HG03469 (cell line): ENCODE results near the gene TTC29.

Source experiments
- ATAC-seq: cut with Tn5 transposase; IDR thresholded peaks from one replicate; pipeline ENCODE4 v1.9.1; 2021; ENCODE audit warnings: mild to moderate bottlenecking, moderate library complexity, moderate number of reproducible peaks; ENCODE audit not compliant: unreplicated experiment

The TTC29 gene, protein sequence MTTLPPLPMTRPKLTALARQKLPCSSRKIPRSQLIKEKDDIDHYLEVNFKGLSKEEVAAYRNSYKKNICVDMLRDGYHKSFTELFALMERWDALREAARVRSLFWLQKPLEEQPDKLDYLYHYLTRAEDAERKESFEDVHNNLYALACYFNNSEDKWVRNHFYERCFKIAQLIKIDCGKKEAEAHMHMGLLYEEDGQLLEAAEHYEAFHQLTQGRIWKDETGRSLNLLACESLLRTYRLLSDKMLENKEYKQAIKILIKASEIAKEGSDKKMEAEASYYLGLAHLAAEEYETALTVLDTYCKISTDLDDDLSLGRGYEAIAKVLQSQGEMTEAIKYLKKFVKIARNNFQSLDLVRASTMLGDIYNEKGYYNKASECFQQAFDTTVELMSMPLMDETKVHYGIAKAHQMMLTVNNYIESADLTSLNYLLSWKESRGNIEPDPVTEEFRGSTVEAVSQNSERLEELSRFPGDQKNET

GRCh38 chr4:146945556-146946374 is at the start of gene TTC29:
Gene TTC29 (minus strand): TSS chr4:146945864. CDS start chr4:146939895, 5,969 bp downstream.
- ATAC-seq = peak; percentile 99

GRCh38 chr4:146981651-146982050 is 36.0 kb upstream of the TTC29 start:
- ATAC-seq = no peak

GRCh38 chr4:146978641-146979040 is 33.0 kb upstream of the TTC29 start:
- no peak for ATAC-seq

DNA sequence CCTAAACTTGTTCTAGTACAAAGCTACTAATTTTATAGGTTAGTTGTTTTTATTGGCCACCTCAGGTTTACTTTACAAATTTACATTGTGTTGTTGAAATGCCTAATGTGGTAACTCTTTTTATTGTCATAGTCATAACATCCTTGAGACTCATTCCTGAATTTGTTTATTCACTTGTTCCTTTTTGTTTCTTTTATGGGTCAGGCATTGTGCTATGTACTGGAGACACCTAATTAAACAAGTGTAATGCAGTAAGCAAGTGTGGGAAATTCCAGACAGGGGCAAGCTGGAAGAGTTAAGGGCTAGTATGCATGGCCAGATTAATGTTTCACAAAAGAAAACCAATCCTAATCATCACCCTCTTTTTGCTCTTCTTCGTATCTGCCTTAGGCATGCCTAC is 30.5 kb upstream of the TTC29 start:
- ATAC-seq = no peak

DNA sequence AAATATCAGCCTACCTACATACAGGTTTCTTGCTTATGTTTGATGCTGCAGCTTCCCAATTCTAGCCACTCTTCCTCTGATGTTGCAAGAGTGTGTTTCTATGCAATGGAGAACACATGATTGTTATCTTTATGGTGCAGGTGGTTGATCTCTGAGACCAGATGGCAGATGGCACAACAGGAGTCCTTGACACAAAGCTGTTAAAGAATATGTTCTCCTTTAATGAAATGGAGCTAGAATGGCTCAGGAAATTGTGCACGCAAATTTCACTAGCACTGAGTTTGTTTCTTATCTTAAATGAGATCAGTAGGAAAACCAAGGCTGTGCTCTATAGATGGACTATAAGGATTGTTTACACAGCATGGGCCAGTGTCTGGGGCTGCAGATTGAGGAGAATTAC is 29.9 kb upstream of the TTC29 start:
- ATAC-seq = no peak

DNA sequence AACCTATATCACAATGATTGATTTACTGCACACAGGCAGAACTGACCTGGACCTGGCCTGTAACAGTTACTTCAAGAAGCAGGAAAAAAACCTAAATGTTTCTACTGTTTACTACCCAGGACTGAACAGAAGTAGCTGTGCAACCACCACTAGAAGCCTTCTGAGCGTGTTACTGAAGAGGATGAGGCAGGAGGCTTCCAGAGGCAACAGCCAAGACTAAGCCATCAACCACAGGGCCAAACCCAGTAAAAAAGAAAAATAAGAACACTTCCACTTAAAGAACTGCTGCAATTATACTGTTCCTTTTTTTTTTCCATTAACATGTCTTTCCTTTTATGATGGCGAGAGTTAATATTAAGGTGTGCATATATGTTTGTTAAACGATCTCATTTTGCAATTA is 29.4 kb upstream of the TTC29 start:
- no peak for ATAC-seq

GRCh38 chr4:146972036-146972435 is 26.4 kb upstream of the TTC29 start:
- no peak for ATAC-seq

DNA sequence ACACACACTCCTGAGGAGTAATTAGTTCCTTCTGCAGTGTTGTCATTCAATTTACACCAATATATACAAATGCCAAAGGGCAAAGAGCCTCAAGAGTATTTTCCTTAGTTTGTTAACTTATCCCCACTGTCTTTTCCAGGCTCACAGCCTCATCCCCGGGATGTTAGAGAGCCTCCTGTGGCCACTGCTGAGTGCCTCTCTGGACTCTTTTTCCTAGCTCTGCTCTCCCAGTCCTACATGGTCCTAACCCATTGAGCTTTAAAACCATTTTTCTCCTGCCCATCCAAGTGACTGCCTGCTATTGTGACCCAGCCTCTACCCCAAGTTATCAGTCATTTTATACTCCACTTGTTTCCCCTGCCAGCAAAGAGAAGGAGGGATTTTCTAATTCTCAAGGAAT is 23.5 kb upstream of the TTC29 start:
- ATAC-seq = no peak

DNA sequence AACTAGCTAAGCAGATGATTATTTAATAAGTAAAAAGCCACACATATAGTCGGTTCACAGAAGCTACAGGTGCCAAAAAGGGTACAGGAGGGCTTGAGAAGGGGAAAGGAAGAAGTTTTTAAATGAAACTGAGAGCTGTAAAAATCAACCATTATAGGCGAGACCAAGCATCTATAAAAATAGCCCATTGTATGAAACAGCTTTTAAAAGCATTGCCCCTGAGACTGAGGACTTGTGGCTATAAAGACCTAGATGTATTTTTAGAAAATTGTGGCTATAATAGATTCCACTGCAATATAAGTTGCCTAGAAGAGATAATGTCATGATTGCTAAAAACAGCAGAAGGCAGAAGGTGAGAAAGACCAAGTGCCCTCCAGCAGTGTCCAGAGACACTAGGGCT is 15.0 kb upstream of the TTC29 start:
- no peak for ATAC-seq

DNA sequence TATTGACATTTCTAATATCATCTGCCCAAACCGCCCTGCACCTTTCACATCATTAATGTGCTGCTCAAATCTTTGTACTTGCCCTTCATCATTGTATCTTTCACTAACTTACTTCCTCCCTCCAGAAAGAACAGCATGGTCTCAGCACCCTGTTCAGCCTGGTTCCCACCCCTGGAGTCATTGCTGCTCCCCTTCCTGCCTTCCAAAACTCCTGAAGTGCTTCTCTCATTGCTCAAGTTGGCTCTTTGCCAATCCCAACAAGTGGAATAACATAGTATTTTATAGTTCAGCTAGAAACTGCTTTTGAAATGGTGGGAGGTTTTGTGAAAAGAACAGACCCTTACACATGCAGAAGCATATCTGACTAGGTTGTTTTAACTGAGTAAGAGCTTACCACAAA is 14.0 kb upstream of the TTC29 start:
- ATAC-seq = no peak

DNA sequence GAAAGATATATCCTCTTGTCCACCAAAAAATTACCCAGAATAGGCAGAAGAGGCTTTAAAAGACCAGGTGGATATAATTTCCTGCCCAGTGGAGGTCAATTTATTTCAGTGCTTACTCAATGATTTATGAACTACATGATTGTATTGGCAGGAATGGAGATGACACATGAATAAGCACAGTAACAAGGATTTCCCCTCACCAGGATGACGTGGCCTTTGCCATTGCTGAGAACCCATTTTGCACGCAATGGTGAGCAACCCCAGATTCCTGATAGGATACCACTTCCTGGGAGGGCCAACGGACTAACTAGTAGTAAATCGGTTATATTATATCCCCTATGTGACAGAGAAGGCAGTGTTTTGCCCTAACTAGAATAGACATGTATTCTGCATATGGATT is 11.6 kb upstream of the TTC29 start:
- no peak for ATAC-seq

DNA sequence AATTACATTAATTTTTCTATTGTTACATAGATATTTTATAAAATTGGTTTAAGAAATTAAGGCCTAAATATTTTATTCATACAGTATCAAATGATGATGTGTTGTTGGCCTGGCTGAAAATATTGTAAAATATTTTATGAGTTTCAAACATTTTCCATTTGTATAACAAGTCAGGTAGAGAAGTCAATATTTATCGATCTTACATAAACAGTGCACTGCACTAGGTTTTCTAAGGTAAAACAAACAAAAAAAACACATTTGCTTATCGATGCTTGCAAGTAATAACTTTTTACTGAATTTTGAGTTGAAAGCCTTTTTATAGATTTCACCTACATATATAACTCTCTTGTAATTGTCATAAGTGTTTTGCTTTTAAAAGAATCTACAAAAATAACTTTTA is 7.2 kb upstream of the TTC29 start:
- ATAC-seq = no peak

DNA sequence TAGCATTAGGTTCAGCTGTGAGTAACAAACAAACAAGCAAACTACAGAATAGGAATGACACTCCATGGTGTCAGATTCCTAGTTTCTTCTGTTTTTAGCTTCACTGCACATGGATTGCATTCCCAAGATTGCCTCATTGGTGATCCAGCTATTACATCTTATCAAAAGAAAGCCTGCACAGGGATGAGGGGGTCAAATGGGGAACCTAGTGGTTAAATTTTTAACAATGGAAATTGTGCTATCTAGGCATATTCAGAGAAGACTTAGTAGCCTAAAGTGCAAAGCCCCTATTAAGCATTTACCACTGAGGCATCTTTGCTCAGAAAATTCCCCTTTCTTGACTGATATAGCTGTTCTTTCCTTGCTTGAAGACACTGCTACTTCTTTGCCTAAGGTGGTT is 3.9 kb upstream of the TTC29 start:
- no peak for ATAC-seq

DNA sequence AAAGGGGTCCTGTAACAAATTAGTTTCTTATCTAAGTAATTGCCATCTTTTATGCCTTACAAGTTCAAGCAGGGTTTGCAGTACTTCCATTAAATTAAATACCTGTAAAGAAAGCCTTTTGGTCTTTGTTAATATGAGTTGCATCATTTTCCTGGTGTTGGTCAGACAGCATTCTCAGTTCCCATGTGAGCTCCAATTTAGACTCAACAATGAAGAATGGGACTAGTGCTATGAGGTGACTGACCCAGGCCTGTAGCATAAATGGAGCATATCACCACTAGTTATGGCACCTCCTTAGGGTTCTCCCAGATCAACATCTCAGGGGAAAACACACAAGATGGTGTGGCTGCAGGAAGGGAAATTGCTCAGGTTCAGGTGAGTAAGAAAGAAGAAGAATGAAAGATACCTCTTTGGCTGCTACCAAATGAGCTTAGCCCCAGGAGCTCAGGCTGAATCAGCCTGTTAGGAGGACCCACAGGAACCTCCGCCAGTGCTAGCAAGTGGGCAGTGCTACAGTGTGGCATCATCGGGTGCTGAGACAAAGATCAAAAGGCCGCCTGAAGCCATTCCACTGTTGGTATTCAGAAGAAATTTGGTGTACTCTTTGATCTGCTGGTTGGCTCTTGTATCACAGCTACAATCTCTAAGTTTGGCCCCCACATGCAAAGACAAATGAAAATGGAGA is 1.8 kb downstream of the TTC29 start:
- no peak for ATAC-seq

DNA sequence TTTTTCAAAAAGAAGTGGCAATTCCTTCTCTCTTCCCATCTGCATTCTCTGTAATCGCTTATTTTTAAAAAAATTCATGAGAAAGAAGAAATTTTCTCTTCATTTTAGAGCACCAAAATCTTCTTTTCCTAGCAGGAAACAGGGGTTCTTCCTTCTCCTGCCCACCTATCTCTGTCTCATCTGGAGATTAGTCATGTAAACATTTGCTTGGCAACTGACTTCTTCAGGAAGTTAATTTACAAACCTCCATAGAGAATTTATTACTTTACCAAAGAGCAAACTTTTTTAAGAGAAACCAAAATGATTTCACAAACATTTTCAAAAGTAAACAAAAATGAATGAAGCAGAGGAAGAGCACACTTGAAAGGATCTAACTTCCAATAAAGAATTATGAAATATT is 13.5 kb downstream of the TTC29 start:
- ATAC-seq = no peak

DNA sequence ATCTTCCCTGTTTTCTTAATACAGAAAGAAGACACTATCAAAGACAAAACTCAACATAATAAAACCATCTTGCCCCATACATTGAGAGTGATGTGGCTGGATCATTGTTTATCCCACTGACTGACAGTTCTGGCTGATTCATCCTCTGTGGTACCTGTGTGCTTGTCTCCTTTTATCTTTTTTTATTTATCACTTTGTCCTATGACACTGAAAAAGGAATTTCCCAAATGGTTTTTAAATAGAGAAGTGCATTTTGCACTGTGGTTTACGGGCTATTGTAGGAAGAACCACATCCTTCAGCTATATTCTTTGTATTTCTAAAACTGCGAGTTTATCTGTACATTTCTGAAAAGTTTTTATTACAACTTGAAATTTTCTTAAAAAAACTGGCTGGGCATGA is 15.0 kb downstream of the TTC29 start:
- no peak for ATAC-seq

GRCh38 chr4:146927695-146928094 is 18.0 kb downstream of the TTC29 start:
- no peak for ATAC-seq

DNA sequence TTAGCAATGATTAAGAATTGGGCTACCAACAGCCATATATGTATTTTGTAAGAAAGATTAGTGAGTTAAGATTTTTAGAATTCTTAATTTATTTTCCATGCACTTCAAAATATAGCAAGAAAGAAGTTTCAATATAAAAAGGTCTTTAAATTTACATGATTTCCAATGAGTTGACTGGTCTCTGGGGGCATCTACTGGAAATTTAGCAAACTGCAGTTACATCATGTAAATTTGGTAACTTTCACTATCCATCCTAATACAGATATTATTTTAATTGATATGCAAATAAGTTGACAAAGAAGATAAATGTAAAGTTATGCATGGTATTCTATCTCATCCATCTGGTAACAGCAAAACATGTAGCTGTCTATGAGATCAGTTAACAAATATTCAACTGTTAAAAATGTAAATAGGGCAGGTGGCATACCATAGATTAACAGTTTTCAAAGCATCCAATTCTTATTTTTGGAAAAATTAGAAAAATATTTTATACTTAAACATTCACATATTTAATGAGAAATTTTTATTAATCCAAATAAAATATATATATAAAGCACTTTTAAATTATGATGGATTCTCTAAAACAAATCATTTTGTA is 29.1 kb downstream of the TTC29 start:
- ATAC-seq = peak; percentile 44

- ATAC-seq = no peak
These were observed 30.5 kb downstream of the TTC29 start for GRCh38 chr4:146915132-146915531.

GRCh38 chr4:146900295-146900694 is 45.4 kb downstream of the TTC29 start:
- no peak for ATAC-seq

DNA sequence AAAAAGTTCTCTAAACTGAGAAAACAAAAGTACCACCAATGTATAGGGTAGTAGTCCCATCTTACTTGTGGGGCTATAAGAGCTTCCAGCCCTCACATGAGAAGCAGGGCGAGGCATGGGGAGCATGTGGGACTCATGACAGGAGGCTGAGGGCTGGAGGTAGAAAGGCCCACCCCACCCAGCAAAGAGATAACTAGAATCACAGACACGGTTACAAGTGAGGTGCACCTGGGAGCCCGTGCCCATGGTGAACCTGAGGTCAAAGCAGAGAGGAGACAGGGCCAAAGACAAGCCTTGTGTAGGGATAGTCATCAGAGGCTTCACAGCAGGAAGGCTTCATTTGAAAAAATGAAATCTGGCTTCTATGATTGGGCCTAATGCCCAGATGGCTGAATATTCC is 55.4 kb downstream of the TTC29 start:
- ATAC-seq = no peak
